SKM-1 (cell line): ENCODE results near the gene SLC15A4.
"Not testable (repeated sequence)": the region's sequence is repeated elsewhere in the genome, so short reads cannot be mapped to it uniquely, and the experiment has no call there.

Experiments used
- DNase-seq: peaks from one replicate; lab custom pipeline; 2025; ENCODE audit not compliant: unreplicated experiment; lab: John Stamatoyannopoulos, UW

Gene SLC15A4

DNA sequence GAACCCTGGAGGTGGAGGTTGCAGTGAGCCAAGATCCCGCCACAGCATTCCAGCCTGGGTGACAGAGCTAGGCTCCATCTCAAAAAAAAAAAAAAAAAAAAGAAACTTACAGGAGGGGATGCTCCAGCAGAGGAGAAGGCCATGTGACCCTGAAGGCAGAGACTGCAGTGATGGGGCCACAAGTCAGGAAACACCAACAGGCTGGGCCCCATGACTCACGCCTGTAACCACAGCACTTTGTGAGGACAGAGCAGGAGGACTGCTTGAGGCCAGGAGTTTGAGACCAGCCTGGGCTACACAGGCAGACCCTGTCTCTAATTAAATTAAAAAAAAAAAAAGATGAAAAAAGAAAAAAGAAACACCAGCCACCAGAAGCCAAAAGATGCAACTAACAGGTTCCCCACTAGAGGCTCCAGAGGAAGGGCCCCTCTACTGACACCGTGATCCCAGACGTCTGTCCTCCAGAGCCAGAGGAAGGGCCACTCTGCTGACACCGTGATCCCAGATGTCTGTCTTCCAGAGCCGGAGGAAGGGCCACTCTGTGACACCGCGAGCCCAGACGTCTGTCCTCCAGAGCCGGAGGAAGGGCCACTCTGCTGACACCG, 20.4 kb upstream of the SLC15A4 start:
- no peak for DNase-seq

DNA sequence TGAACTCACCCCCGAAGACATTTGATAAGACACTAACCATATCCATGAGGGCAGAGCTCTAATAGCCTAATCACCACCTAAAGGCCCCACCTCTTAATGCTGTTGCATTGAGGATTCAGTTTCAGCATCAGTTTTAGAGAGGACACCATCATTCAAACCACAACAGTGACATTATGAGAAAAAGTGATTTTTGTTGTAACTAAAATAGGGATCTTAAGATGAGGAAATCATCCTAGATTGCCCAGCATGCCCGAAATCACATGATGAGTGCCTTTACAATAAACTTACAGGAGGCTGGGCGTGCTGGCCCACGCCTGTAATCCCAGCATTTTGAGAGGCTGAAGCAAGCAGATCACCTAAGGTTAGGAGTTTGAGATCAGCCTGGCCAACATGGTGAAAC, 19.8 kb upstream of the SLC15A4 start:
- no peak for DNase-seq

DNA sequence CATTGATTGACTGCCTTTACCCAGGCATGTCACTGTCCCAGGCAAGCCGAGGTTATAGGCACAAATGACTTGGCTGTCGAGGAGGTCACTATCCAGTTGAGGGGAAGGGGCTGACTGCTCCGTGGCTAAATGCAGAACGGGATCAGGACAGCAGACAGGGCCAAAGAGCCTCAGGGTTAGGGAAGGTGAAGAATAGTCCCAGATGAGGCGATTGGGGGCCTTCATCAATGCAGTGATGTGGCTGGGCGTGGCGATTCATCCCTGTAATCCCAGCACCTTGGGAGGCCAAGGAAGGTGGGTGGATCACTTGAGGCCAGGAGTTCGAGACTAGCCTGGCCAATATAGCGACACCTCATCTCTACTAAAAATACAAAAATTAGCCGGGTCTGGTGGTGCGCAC, 18.8 kb upstream of the SLC15A4 start:
- no peak for DNase-seq

DNA sequence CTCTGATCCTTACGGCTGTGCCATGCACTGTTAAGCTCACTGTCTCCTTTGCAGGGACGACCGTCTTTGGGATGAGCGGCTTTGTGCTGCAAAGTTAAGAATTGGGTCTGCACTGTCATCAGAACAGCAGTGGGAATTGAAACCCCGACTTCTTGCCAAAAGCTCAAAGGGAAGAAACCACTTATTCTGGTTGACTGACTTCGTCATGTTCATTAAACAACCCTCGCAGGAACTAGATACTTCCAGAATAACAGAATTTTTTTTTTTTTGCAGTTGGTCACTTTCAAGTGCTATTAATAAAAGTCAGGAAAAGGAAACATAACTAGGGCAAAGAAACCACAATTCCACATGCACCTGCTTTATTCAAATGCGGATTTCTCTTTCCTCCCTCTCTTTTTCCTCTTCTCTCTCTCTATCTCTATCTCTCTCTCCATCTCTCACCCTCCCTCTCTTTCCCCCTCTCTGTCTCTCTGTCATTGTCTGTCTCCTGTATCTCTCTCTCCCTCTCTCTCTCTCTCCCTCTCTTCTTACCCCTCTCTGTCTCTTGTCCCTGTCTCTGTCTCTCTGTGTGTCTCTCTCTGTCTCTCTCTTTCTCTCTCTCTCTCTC, 17.2 kb upstream of the SLC15A4 start:
- no peak for DNase-seq

DNA sequence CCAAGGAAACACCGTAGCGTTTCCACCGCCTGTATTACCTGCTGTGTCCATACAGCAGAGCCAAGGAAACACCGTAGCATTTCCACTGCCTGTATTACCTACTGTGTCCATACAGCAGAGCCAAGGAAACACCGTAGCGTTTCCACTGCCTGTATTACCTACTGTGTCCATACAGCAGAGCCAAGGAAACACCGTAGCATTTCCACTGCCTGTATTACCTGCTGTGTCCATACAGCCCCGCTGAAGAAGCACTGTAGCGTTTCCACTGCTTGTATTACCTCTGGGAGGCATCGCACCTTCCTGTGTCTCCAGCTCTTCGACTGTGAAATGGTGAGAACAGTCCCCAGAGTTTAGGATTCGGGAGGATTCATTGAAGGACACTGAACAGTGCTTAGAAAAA, 16.1 kb upstream of the SLC15A4 start:
- DNase-seq: not testable (repeated sequence)

DNA sequence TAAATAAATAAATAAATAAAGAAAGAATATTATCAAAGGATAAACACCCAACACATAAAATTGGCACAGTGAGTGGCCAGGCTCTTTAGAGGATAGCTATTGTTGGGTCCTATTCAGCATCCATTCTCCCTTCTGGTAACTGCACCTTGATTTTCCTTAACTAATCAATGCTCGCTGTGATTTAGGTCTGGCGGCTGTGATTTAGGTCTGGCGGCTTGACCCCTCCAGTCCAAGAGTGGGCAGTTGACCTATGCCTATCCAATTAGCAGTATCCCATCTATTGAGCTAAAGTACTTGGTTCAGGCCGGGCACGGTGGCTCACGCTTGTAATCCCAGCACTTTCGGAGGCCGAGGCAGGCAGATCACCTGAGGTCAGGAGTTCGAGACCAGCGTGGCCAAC, 9.7 kb upstream of the SLC15A4 start:
- no peak for DNase-seq

DNA sequence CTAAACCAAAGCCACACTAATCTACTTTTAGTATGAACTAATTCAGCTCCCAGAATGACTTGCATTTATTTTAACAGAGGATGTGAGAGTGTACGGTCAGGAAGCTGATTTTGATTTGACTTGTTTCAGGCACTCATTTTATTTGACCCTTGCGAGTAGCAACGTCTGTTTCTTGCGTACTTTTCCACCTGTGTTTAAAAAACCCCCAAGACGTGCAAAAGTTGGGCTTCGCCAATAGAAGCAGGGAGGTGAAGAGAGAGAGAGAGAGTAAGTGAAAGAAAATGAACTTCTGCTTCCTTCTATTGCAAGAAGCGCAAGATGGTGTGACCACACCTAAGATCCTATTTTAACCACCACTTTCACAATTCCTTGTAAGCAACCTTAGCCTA, 6.7 kb upstream of the SLC15A4 start:
- DNase-seq: peak; percentile 17

DNA sequence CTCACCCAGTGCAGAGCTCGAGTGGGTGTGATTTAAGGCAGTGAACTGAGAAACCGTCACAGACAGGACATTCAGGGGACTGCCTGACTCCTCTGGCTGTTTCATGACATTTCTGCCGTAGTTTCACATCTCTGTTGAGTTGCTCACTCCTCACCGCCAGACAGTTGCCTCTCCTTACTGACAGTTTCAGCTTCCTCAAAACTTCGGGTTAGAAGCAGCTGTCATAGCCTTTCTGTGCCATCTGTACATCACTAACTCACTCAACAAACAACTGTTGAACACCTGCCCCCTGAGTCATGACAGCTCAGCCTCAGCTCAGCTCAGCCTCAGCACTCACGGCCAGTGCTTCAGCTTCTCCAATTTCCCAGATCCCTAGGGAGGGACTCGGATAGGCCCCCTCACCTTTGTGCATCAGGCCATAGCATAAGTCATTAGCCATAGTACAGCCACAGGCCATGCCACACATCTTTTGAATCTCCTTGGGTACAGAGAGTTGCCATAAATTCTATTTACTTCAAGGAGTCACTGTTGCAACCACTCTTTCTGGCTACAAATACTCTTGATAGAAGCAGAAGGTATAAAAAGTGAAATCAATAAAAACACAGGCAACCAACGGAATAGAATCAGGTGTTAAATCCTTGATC, 6.2 kb upstream of the SLC15A4 start:
- DNase-seq: peak; percentile 22

DNA sequence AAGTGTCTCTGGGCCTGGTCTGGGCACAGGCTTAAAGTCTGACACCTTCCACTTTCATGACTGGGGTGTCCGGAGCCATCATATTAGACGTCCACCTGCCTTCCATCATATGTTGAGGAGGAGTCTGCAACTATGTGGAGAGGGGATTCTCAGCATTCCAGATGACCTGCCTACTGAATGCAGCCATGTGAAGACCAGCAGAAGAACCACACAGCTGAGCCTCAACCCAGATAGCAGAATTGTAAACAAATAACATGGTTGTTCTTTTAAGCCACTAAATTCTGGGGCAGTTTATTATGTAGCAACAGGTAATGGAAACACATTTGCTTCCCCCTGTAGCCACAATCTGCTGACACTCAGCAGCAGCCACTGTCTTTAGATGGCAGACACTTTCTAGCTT, 4.0 kb upstream of the SLC15A4 start:
- DNase-seq: no peak

DNA sequence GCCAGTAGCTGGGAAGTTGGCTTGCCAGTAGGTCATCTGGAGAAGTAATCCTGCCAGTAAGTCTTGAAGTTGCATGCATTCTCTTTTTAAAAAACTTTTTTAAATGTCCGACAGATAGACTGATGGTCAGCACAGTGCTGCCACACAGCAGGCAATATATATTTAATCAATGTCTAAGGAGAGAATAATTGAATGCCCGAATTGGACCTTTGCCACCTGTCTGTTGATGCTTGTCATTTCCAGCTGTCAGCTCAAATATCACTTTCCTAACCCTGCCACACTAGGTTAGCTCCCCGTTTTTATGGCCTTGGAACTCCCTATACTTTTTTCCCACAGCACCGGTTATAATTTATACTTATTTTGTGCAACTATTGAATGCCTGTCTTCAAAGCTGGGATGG, 2.1 kb upstream of the SLC15A4 start:
- DNase-seq: no peak

DNA sequence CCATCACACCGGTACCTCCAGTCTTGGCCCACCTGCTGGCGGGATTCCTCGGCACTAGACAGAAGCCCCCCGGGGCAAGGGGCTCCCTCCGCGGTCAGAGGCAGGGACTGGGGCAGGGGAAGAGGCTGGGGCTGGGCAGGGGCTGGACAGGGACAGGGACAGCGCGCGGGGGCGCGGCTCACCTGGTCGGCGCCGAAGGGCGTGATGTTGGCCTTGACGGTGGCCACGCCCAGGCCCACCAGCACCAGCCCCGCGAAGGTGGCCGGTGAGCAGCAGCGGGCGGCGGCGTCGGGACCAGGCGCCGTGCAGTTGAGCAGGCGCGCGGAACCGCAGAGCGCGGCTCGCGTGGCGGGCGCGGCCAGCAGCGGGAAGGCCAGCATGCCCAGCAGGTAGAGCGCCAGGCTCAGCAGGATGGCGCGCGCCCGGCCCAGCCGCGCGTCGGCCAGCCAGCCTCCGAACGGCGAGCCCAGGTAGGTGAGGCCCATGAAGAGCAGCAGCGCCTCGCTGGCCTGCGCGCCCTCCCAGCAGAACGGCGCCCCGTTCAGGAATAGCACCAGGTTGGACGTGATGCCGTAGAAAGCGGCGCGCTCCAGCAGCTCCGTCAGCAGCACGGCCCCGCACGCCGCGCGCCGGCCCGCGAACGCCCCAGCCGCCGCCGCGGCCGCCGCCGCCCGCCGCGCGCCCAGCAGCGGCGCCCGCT, 392 bp downstream of the SLC15A4 start:
- DNase-seq: no peak

DNA sequence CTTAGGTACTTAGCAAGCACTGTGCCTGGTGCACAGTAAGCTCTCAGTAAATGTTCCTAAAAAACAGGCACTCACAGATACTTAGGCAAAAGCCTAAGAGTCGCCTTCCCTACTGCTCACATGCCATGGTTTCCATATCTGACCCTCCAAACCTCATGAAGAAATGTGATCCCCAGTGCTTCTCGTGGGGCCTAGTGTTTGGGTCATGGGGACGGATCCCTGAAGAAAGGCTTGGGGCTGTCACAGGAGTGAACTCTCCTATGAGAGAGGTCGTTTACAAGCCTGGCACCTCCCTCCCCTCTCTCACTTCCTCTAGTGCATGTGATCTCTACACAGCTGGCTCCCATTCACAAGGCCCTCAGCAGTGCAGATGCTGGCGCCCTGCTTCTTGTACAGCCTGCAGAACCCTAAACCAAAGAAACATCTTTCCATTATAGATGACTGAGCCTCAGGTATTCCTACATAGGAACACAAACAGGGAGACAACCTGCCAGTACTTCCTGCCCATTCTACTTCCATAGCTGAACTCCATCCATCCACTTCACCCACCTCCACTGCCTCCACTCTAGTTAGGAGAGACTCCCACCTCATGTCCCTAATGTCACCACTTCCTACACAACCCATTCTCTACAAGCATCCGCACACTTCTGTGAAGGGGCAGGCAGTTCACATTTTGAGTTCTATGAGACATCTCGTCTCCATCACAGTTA, 2.9 kb downstream of the SLC15A4 start:
- no peak for DNase-seq

DNA sequence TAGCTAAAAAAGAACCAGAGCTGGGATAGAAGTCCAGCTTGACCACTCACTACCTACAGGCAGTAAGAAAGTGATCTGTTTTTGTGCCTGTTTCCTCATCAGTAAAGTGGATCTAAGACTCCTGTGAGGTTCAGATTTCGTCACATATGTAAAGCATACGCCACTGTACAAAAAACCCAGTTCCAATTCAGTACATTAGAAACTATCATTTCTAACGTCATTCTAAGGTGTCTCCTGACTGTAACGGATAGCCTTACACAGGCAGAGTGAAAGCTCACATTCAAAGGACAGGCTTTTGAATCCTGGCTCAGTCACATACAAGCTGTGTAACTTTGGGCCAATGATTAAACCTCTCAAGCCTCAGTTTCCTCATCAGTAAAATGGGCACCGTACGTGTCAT, 3.5 kb downstream of the SLC15A4 start:
- DNase-seq: no peak

DNA sequence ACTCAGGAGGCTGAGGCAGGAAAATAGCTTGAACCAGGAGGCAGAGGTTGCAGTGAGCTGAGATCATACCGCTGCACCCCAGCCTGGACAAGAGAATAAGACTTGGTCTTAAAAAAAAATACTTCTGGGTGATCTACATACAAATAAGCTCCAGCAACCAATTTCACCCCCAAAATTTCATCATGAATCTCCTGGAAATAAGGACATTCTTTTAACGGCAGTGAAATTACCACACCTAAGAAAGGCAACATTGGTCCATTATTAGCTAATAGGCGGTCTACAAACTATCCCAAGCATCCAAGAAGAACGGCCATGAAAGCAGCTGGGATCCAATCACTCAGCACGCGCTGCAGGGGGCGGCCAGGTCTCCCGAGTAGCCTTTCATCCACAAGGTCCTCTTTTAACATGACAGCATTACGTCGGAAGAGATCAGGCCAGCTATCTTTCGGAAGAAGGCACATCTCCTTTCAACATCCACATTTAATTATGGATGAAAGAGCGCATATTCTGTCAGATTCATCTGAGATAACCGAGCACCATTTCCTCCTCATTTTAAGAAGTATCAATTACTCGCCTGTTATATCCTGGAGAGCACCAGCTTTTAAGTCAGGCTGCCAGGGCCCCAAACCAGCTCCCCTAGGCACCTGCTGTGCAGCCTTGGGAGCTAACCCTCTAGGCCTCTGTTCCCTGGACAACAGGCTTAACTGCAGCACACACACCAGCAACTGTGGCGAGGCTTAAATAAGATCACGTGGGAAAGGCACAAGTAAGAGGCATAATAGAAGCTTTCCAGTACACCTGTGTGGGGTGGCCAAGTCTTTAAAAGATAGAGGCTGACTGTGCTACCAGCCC, 4.2 kb downstream of the SLC15A4 start:
- DNase-seq: no peak

DNA sequence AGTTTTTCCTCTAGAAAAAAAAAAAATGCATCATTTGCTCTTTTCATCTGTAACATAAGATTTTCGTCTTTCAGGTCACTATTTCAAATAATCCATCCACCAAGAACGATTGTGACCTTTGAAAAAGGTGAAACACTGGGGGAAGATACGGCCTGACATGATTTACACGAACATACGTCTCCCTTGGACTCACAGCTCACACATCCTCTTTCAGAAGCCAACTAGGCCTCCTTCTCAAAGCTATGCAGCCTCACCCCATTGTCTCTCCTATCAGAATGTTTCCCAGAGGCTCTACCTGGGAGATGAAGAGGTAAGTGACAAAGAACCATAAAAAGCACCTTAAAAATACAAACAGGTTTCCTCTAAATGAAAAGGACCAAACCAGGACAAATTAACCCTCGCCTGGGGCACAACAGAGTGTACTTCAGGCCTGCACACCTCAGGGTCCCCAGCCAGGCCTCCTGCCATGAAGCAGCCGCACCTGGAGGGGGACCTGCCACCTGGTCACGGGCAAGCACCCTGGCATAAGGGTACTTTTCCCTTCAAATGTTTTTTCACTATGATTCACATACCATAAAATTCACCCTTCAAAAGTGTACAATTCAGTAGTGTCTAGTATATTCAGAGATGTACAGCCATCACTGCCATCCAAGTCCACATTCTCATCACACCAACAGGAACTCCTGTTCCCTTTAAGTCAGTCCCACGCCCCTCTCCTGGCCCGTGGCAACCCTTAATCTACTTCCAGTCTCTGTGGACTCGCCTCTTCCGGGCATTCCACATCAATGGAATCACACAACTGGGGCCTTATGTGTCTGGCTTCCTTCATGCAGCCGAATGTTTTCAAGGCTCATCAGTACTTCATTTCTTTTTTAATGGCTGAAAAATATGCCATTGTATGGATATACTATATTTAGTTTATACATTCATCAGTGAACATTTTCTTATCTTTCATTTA, 5.4 kb downstream of the SLC15A4 start:
- DNase-seq: no peak

DNA sequence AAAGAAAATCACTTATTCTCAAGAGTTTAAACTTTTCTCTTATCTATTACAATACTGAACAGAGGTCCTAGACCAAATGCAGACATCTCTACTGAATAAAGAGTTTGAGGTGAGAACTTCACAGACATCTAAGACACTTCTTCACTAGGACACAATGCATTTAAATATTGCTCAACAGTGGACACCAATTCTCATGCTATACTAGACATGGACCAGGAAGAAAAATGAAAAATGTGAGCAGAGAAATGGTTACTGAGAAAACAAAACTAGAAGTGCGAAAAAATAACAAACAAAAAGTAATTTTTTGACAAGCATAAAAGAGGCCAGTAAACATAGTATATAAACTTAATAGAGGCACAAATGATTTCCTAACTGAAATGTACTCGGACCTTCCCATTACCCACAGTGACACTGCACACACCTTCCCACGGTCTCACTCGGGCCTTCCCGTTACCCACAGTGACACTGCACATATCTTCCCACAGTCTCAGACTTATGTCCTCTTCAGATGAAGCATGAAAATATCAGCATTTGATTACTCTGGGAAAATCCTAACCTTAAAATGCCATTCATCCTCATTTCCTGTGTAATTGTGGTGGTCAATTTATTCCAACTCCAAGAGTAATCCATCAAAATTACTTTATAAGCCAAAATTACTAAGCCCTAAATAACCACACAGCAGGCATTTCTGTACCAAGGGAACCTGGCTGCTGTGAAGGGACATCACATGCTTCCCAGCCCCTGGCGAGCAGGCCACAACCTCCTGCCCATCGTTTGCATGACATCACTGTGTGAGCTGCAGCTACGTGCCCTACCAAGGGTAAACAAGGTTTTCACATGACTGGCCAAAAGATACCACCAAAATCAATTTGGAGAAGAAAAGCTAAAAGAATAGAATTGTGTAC, 6.4 kb downstream of the SLC15A4 start:
- DNase-seq: no peak

DNA sequence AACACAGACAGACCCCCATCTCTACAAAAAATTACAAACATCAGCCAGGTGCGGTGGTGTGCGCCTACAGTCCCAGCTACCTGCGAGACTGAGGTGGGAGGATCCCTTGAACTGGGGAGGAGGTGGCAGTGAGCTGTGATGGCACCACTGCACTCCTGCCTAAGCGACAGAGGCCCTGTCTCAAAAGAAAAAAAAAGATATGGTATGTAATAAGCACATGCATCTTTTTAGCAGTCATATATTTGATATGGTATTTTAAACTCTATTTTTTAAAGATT, 7.2 kb downstream of the SLC15A4 start:
- no peak for DNase-seq

DNA sequence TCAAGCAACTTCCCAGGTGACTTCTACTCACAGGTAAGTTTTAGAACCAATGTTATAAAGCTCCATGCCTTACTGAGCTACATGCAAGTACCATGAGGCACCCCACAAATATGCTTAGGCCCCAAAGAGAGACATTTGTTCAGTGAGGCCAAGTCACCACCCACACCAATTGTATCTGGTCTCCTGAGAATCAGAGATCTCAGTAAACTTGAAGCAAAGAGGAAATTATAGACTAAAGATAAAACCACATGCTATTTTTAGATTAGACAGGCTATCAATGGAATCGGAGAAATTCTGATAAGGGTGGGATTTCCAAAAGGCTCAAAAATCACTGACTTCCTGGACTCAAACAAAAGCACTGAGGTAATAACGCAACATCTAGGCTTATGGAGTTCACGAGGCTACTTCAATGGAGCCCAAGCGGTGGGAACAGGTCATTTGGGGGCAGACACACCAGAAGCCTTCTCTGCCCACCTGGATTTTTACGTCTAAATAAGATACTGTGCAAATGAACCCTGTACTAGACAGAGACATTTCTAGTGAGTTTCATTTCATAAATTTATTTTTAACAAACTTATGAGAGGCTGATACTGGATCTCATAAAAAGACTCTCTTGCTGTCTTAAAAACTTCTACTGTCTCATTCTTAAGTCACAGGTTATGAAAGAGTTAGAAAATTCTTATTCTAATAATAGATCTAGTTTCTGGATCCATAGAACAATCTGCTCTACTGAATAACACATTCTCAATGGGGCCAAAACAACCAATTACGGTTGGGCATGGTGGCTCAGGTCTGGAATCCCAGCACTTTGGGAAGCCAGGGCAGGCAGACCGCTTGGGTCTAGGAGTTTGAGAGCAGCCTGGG, 7.7 kb downstream of the SLC15A4 start:
- no peak for DNase-seq
